GM20431 (cell line): ENCODE data around the gene TMEM176A.
"Not testable (repeated sequence)": the region's sequence is repeated elsewhere in the genome, so short reads cannot be mapped to it uniquely, and the experiment has no call there.

Source experiments
- in situ Hi-C: fragments of 300-500 bp; cut with MseI, MboI; formaldehyde crosslinking; loops from one replicate; pipeline ENCODE4 v1.15.0; 2020; ENCODE audit warnings: low sequenced_read_pairs; ENCODE audit not compliant: unreplicated experiment

The TMEM176A gene

GRCh38 chr7:150806863-150807262 lies 6.3 kb downstream of the TMEM176A start:
- in situ Hi-C loops: no loop called here

- in situ Hi-C loops: not testable (repeated sequence)
Observed at GRCh38 chr7:150807616-150808438, 7.3 kb downstream of the TMEM176A start.

DNA sequence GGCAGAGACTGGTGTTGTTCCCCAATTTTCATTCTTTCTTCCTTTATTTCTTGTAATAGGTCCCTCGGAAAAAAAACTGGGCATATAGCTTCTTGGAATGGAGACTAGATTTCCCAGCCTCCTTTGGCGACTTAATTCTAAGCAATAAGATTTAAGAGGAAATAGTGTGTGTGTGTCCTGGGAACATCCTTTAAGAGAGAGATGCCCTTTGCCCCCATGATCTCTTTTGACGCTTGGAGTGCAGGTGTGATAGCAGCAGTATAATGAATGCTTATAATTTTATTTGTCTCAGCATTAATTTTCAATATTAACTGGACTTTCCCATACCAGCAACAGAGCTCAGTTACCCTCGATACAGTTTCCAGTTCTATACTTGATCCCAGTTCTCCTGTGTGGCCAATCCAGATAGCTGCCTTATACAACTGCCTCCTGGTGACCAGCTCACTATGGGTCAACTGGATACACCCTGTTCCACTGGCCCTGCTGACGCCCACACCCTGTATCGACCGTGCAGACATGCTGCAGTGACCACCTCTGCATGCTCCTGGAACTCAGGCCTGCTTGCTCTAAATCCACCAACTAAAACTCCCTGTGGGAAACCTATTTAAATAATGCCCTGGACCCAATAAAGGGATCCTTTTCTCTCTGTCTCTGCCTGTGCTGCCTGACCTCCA lies 13.9 kb downstream of the TMEM176A start:
- in situ Hi-C loops: no loop called here

DNA sequence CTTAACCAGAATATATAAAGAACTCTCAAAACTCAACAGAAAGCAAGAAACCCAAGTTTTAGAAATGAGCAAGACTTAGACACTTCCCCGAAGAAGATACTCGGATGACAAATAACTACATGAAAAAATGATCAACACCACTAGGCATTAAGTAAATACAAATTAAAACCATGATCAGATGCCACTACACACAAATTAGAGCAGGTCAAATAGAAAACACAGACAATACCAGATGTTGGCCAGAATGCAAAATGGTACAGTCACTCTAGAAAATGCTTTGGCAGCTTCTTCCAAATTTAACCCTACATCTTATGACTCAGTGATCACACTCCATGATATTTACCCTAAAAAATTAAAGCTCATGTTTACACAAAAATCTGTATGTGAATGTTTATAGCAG lies 18.4 kb downstream of the TMEM176A start:
- in situ Hi-C loops: no loop called here

GRCh38 chr7:150820148-150820547 lies 19.6 kb downstream of the TMEM176A start:
- in situ Hi-C loops: no loop called here

DNA sequence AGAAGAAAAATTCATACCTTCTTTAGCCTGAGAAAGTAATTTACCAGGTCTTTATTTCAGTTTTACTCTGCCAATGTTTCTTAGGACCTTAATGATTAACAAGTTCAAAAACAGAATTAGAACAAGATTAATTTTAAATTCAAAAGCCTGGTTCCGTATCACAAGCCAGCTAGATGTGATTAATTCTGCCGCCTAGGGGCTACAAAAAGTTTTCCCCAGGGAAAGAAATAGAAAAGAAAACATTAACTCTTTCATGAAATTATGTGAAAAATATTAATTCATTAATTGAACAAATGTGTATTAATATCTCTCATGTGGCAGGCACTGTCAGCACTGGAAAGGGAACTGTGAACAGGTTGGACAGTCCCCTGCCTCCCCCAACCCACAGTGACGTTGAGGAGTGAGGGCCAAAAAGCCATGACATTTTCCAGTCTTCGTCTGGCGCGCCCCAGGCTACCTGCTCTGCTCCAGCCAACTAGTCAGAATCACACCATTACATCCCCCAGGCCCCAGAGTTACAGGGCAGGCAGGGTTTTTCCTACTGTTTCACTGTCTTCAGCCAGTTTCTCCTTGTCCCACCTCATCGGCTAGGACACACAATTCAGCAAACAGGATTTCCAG lies 20.1 kb downstream of the TMEM176A start:
- in situ Hi-C loops: no loop called here

- in situ Hi-C loops: no loop called here
Observed at GRCh38 chr7:150823043-150823442, 22.5 kb downstream of the TMEM176A start.

GRCh38 chr7:150823484-150824126 lies 23.0 kb downstream of the TMEM176A start:
- in situ Hi-C loops: no loop called here

GRCh38 chr7:150824379-150825177 lies 24.0 kb downstream of the TMEM176A start:
- in situ Hi-C loops: no loop called here

DNA sequence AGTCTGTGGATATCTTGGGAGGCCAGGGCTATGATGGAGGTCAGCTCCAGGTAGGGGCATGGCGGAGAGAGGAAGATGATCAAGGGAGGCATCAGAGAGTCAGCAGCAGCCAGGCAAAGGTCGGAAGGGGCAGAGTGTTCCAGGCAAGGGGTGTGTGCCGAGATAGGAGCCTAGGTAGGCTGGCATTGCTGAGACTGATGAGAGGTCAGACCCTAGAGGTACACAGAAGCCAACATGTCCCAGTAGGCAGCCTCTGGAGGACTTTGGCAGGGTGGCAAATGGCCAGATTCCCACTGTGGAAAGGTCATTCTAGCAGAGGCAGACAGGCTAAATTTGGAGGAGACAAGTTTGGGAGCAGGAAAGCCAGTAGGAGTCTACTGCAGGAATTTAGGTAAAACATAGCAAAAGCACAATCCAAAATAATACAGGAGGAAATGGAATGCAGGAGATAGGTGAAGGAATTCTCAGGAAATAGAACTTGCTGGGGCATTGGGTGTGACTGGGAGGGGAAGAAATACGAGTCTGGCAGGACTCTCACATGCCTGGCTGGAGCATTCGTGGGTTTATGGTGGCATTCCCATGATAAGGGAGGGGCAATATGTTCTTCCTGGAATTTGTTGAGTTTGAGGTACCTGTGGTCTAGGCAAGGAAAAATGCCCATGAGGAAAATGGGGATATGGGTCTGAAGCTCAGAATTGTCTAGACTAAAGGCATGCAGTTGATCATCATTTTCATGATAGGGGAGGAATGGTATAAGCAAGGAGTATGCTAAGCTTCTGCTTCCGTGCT lies 25.7 kb downstream of the TMEM176A start:
- in situ Hi-C loops: no loop called here

- in situ Hi-C loops: no loop called here
Observed at GRCh38 chr7:150828384-150828783, 27.8 kb downstream of the TMEM176A start.

- in situ Hi-C loops: no loop called here
Observed at GRCh38 chr7:150829426-150829825, 28.9 kb downstream of the TMEM176A start.

DNA sequence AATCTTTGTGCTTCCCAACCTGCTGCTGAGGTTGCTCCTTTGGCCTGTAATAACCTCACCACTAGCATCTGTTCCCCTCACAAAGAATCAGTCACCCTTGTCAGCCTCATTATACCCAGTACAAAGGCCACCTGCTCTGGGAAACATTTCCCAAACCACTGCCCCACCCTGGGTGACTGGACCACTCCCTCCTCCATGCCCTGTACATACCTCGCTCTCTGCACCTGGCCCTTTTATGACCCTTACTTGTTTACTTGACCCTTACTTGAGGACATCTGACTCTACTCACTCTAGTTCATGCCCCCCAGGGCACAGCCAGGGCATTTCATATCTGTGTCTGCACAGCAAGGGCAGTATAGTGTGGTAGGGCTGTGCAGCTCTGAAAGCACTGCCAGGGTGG lies 30.4 kb downstream of the TMEM176A start:
- in situ Hi-C loops: no loop called here

DNA sequence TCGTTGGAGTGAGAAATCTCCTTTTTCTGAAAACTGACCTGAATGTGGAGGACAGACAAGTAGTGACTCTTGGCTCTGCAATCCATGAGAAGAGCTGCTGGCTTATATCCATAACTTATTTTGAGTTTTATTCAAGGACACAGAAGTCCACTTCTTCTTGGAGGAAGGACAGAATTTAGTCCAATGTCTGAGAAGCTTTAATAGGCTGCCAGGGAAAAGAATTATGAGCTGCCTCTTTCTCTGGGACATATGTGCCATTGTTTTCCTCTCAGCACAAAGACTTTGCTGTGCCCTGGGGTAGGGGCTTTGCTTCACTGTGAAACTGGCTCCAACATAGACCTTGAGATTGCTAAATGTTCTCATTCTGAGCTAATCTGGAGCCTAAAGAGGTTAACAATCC lies 31.3 kb downstream of the TMEM176A start:
- in situ Hi-C loops: no loop called here

DNA sequence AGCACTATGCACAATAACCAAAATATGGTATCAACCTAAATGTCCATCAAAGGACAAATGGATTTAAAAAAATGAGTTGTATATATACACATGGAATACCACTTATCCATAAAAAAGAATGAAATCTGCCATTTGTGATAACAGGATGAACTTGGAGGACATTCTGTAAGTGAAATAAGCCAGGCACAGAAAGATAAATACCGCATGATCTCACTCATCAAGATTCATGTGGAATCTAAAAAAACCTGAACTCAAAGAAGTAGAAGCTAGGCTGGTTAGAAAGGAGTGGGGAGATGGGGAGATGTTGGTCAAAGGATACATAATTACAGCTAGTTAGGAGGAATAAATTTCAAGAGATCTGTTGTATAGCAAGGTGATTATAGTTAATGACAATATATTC lies 34.5 kb downstream of the TMEM176A start:
- in situ Hi-C loops: no loop called here

- in situ Hi-C loops: no loop called here
Observed at GRCh38 chr7:150835702-150836280, 35.2 kb downstream of the TMEM176A start.

DNA sequence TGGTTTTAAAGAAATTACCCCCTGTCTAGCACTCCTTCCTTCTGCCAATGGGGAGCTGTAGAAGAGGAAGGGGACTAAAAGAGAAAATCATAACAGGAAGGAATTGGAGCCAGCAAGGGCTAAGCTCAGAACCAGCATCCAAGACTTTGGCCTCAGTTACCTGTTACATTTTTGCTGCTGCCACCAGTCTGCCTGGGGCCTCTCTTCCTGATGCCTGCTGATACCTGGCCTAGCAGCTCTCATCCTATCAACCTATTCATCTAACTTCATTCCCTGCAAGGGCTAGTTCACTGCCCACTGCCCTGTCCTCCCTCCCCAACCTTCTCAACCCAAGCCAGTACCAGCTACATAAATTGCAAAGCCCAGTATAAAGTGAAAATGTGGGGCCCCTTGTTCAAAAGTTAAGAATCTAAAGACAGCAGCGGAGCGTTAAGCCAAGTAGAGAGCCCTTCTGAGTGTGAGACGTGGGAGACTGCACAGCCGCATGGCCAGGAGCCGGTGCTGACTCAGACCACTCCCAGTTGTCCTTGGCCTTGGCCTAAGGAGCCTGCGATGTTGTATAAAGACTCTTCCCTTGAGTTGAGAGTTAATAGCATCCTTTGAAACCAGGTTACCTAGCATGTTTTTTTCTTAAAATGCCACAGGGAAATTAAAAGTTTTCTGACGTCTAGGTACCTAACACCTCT lies 38.5 kb downstream of the TMEM176A start:
- in situ Hi-C loops: no loop called here

GRCh38 chr7:150842018-150842417 lies 41.4 kb downstream of the TMEM176A start:
- in situ Hi-C loops: no loop called here
